ENCODE measurements around the gene MAP3K13.
A peak's percentile ranks its signal among the peaks of the same experiment; 100 is the strongest.

Gene MAP3K13

GRCh38 chr3:185325946-185326791 is 36.8 kb upstream of the MAP3K13 start:
- no peaks in the 10 kb centered on the region for H3K9me3 ChIP-seq (ENCODE audit: control insufficient read depth in 2 of 2, low read length in 2 of 2)
- no peaks in the 10 kb centered on the region for H3K36me3 ChIP-seq (ENCODE audit: control insufficient read depth in 2 of 2, insufficient read depth in 2 of 2, low read length in 2 of 2)
- no peaks in the 10 kb centered on the region for H3K27me3 ChIP-seq (ENCODE audit: control insufficient read depth in 2 of 2, insufficient read depth in 2 of 2, low read length in 2 of 2)
- H3K9ac ChIP-seq (ENCODE audit: low read depth in 1 of 2, low read length in 2 of 2), result peak overlapping the region; percentile 17 to 46
- peaks cover 10 to 18% of the 10 kb centered on the region in 2 donors for H3K4me1 ChIP-seq (ENCODE audit: control insufficient read depth in 2 of 2, insufficient read depth in 2 of 2, low read length in 2 of 2)
- no peak overlapping the region for H3K4me3 ChIP-seq (ENCODE audit: low read length in 2 of 2)
- peak overlapping the region in 1 of 2 donors; percentile 31 for H3K27ac ChIP-seq (ENCODE audit: low read depth in 2 of 2, low read length in 2 of 2)

DNA sequence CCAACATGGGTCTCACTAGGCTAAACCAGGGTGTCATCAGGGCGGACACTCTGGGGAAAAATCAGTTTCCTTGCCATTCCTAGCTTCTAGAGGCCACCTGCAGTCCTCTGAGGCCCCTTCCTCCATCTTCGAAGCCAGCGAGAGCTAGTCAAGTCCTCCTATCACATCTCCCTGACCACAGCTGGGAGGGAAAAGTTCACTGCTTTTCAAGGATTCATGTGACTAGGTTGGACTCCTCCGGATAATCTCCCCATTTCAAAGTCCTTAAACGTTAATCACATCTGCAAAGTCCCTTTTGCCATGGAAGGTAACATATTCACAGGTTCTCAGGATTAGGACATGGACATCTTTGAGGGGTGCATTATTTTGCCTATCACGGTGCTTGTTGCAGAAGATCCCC is 35.9 kb upstream of the MAP3K13 start:
- Histone ChIP-seq H3K9me3 (ENCODE audit: control insufficient read depth in 2 of 2, low read length in 2 of 2) (no peaks in the 10 kb centered on the region), H3K4me3 (ENCODE audit: low read length in 2 of 2) (no peak overlapping the region), H3K9ac (ENCODE audit: low read depth in 1 of 2, low read length in 2 of 2) (no peak overlapping the region), H3K36me3 (ENCODE audit: control insufficient read depth in 2 of 2, insufficient read depth in 2 of 2, low read length in 2 of 2) (no peaks in the 10 kb centered on the region), H3K27me3 (ENCODE audit: control insufficient read depth in 2 of 2, insufficient read depth in 2 of 2, low read length in 2 of 2) (no peaks in the 10 kb centered on the region), H3K27ac (ENCODE audit: low read depth in 2 of 2, low read length in 2 of 2) (no peak overlapping the region), H3K4me1 (ENCODE audit: control insufficient read depth in 2 of 2, insufficient read depth in 2 of 2, low read length in 2 of 2) (peaks cover 15 to 23% of the 10 kb centered on the region in 2 donors)

DNA sequence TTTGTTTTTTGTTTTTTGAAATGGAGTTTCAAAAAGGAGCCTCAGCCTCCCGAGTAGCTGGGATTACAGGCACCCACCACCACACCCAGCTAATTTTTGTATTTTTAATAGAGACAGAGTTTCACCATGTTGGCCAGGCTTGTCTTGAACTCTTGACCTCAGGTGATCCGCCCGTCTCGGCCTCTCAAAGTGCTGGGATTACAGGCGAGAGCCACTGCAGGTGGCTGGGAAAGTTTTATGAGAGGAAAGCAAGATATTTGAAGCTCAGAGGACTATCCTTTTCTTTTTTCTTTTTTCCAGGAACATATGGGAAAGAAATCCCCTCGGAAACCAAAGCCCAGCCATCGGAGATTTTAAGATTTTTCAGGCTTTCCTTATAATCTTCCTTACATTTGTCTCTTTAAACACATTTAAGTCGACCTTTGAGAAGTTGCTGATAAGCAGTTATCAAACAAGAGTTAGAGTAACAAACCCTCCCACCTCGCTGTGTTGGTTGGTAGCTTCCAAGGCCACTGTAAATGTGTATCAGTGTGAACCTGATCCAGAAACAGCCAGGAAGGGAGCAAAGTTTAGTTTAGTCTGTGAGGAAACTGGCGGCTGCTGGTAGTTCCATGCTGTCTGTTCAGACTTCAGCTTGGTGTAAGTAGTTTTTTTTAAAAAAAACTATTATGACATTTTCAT is 34.5 kb upstream of the MAP3K13 start:
- Histone ChIP-seq H3K36me3 (ENCODE audit: control insufficient read depth in 2 of 2, insufficient read depth in 2 of 2, low read length in 2 of 2) (no peaks in the 10 kb centered on the region), H3K4me3 (ENCODE audit: low read length in 2 of 2) (peak overlapping the region; percentile 71 to 84), H3K4me1 (ENCODE audit: control insufficient read depth in 2 of 2, insufficient read depth in 2 of 2, low read length in 2 of 2) (peaks cover 13 to 29% of the 10 kb centered on the region in 2 donors), H3K27ac (ENCODE audit: low read depth in 2 of 2, low read length in 2 of 2) (peak overlapping the region; percentile 73 to 88), H3K9ac (ENCODE audit: low read depth in 1 of 2, low read length in 2 of 2) (peak overlapping the region; percentile 73 to 74), H3K9me3 (ENCODE audit: control insufficient read depth in 2 of 2, low read length in 2 of 2) (no peaks in the 10 kb centered on the region), H3K27me3 (ENCODE audit: control insufficient read depth in 2 of 2, insufficient read depth in 2 of 2, low read length in 2 of 2) (no peaks in the 10 kb centered on the region)

- Histone ChIP-seq H3K9ac (ENCODE audit: low read depth in 1 of 2, low read length in 2 of 2) (peak overlapping the region; percentile 41 to 73), H3K27ac (ENCODE audit: low read depth in 2 of 2, low read length in 2 of 2) (peak overlapping the region; percentile 77 to 88), H3K4me1 (ENCODE audit: control insufficient read depth in 2 of 2, insufficient read depth in 2 of 2, low read length in 2 of 2) (peaks cover 13 to 29% of the 10 kb centered on the region in 2 donors), H3K36me3 (ENCODE audit: control insufficient read depth in 2 of 2, insufficient read depth in 2 of 2, low read length in 2 of 2) (no peaks in the 10 kb centered on the region), H3K27me3 (ENCODE audit: control insufficient read depth in 2 of 2, insufficient read depth in 2 of 2, low read length in 2 of 2) (no peaks in the 10 kb centered on the region), H3K9me3 (ENCODE audit: control insufficient read depth in 2 of 2, low read length in 2 of 2) (no peaks in the 10 kb centered on the region), H3K4me3 (ENCODE audit: low read length in 2 of 2) (peak overlapping the region; percentile 57 to 69)
These were observed 32.7 kb upstream of the MAP3K13 start for GRCh38 chr3:185330238-185330637.

- Histone ChIP-seq H3K27ac (ENCODE audit: low read depth in 2 of 2, low read length in 2 of 2) (peak overlapping the region; percentile 77 to 88), H3K27me3 (ENCODE audit: control insufficient read depth in 2 of 2, insufficient read depth in 2 of 2, low read length in 2 of 2) (no peaks in the 10 kb centered on the region), H3K9me3 (ENCODE audit: control insufficient read depth in 2 of 2, low read length in 2 of 2) (no peaks in the 10 kb centered on the region), H3K36me3 (ENCODE audit: control insufficient read depth in 2 of 2, insufficient read depth in 2 of 2, low read length in 2 of 2) (no peaks in the 10 kb centered on the region), H3K9ac (ENCODE audit: low read depth in 1 of 2, low read length in 2 of 2) (peak overlapping the region; percentile 52 to 73), H3K4me3 (ENCODE audit: low read length in 2 of 2) (peak overlapping the region; percentile 57 to 69), H3K4me1 (ENCODE audit: control insufficient read depth in 2 of 2, insufficient read depth in 2 of 2, low read length in 2 of 2) (peaks cover 13 to 29% of the 10 kb centered on the region in 2 donors)
These were observed 32.3 kb upstream of the MAP3K13 start for GRCh38 chr3:185330644-185331043.

DNA sequence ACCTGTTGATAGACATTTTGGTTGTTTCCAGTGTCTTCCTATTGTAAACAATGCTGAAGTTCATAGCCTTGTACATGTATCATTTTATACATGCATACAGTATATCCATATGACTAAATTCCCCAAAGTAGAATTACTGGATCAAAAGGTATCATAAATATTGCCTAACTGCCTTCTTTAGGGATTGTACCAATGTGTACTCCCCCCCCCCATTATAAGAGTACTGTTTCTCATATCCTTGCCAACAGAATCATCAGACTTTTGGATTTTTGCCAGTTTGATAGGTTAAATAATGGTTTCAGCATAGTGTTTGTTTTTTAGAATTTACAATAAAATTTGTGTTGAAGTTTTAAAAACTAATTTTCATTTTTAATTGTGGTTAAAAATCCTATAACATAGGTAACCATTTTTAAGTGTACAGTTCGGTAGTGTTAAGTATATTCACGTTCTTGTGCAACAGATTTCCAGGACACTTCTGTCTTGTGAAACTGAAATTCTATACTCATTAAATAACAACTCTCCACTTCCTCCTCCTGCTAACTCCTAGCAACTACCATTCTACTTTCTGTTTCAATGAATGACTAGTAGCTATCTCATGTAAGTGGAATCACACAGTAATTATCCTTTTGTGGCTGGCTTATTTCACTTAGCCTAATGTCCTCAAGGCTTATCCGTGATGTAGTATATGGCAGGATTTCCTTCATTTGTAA is 30.8 kb upstream of the MAP3K13 start:
- Histone ChIP-seq H3K4me1 (ENCODE audit: control insufficient read depth in 2 of 2, insufficient read depth in 2 of 2, low read length in 2 of 2) (peaks cover 5 to 29% of the 10 kb centered on the region in 2 donors), H3K9me3 (ENCODE audit: control insufficient read depth in 2 of 2, low read length in 2 of 2) (no peaks in the 10 kb centered on the region), H3K27ac (ENCODE audit: low read depth in 2 of 2, low read length in 2 of 2) (peak overlapping the region; percentile 84 to 92), H3K4me3 (ENCODE audit: low read length in 2 of 2) (peak overlapping the region; percentile 50 to 65), H3K9ac (ENCODE audit: low read depth in 1 of 2, low read length in 2 of 2) (peak overlapping the region; percentile 8 to 62), H3K36me3 (ENCODE audit: control insufficient read depth in 2 of 2, insufficient read depth in 2 of 2, low read length in 2 of 2) (no peaks in the 10 kb centered on the region), H3K27me3 (ENCODE audit: control insufficient read depth in 2 of 2, insufficient read depth in 2 of 2, low read length in 2 of 2) (no peaks in the 10 kb centered on the region)

DNA sequence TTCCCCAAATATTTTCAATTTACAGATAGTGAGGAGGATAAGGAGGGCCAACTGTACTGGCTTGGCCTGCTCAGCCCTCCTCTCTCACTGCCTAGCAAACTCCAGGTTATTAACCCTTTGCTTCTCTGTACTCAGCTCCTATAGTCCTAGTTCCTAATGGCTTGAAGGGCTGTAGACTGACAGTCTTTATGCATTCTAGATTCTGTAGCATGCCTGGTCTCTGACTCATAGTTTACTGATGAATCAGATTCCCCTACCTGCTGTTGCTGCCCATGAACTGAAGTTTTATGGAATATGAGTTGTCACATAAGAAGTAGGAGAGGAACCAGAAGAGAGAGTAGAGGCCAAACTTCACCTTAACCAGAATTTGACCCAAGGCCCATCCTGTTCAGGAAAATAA is 27.1 kb upstream of the MAP3K13 start:
- Histone ChIP-seq H3K9me3 (ENCODE audit: control insufficient read depth in 2 of 2, low read length in 2 of 2) (no peaks in the 10 kb centered on the region), H3K4me1 (ENCODE audit: control insufficient read depth in 2 of 2, insufficient read depth in 2 of 2, low read length in 2 of 2) (peaks cover 7 to 29% of the 10 kb centered on the region in 2 donors), H3K27me3 (ENCODE audit: control insufficient read depth in 2 of 2, insufficient read depth in 2 of 2, low read length in 2 of 2) (no peaks in the 10 kb centered on the region), H3K9ac (ENCODE audit: low read depth in 1 of 2, low read length in 2 of 2) (no peak overlapping the region), H3K4me3 (ENCODE audit: low read length in 2 of 2) (peak overlapping the region in 1 of 2 donors; percentile 3), H3K27ac (ENCODE audit: low read depth in 2 of 2, low read length in 2 of 2) (no peak overlapping the region), H3K36me3 (ENCODE audit: control insufficient read depth in 2 of 2, insufficient read depth in 2 of 2, low read length in 2 of 2) (no peaks in the 10 kb centered on the region)

DNA sequence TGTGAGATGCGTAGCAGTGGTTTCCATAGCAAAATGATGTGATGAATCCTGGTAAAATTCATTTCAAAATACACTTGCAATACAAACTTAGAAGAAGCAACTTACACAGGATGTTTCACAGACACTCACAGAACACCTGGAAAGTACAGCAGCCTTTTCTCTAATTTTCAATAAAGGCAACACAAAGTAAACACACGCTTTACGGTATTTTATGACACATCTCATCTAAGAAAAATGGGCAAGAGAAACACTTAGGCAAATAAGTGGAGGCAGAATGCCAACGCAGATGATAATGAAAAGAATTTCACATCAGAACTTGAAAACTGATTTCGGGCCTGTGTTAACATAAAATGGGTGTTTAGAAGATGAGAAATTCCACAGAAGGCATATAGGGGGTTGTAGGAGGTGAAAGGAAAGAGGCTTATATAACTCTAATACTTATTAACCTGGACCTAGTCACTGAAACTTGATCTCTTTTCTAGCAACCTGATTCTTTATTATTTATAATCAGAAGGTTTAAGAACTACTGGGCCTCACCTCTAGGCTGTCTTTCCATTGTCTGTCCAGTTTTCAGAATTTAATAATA is 25.6 kb upstream of the MAP3K13 start:
- Histone ChIP-seq H3K4me3 (ENCODE audit: low read length in 2 of 2) (no peak overlapping the region), H3K4me1 (ENCODE audit: control insufficient read depth in 2 of 2, insufficient read depth in 2 of 2, low read length in 2 of 2) (peaks cover 2 to 26% of the 10 kb centered on the region in 2 donors), H3K27me3 (ENCODE audit: control insufficient read depth in 2 of 2, insufficient read depth in 2 of 2, low read length in 2 of 2) (no peaks in the 10 kb centered on the region), H3K27ac (ENCODE audit: low read depth in 2 of 2, low read length in 2 of 2) (no peak overlapping the region), H3K9me3 (ENCODE audit: control insufficient read depth in 2 of 2, low read length in 2 of 2) (no peaks in the 10 kb centered on the region), H3K36me3 (ENCODE audit: control insufficient read depth in 2 of 2, insufficient read depth in 2 of 2, low read length in 2 of 2) (no peaks in the 10 kb centered on the region), H3K9ac (ENCODE audit: low read depth in 1 of 2, low read length in 2 of 2) (no peak overlapping the region)

- Histone ChIP-seq H3K4me1 (ENCODE audit: control insufficient read depth in 2 of 2, insufficient read depth in 2 of 2, low read length in 2 of 2) (peaks cover 7 to 27% of the 10 kb centered on the region in 2 donors), H3K9ac (ENCODE audit: low read depth in 1 of 2, low read length in 2 of 2) (no peak overlapping the region), H3K4me3 (ENCODE audit: low read length in 2 of 2) (no peak overlapping the region), H3K27ac (ENCODE audit: low read depth in 2 of 2, low read length in 2 of 2) (no peak overlapping the region), H3K9me3 (ENCODE audit: control insufficient read depth in 2 of 2, low read length in 2 of 2) (no peaks in the 10 kb centered on the region), H3K36me3 (ENCODE audit: control insufficient read depth in 2 of 2, insufficient read depth in 2 of 2, low read length in 2 of 2) (no peaks in the 10 kb centered on the region), H3K27me3 (ENCODE audit: control insufficient read depth in 2 of 2, insufficient read depth in 2 of 2, low read length in 2 of 2) (no peaks in the 10 kb centered on the region)
These were observed 23.0 kb upstream of the MAP3K13 start for GRCh38 chr3:185339945-185340344.

All from mucosa of rectum (tissue), 2 donors.